BJ (cell line): ENCODE measurements around the gene ZSCAN1. TPM values are rescaled to one million over a fixed set of nuclear protein-coding genes. Genes with fewer than 3 reads are reported as not detected.

Source experiments
- CTCF ChIA-PET: fragments of 350-600 bp; formaldehyde crosslinking; extraction: SDS; loops from one replicate; lab custom pipeline; 2021; ENCODE audit warnings: antibody characterized with exemption, inconsistent platforms; lab: Yijun Ruan, JAX
- POLR2A ChIA-PET: fragments of 300-600 bp; sonication (Branson Sonifier 250); formaldehyde crosslinking; extraction: SDS; loops from one replicate; lab custom pipeline; 2021; ENCODE audit warnings: antibody characterized with exemption; lab: Charles Lee
- DNase-seq: peaks from one replicate; pipeline ENCODE4 v3.0.0-alpha.2; 2011; ENCODE audit warnings: low read depth
- H3K27me3 ChIP-seq: 2 replicates; pipeline ENCODE4 v1.6.0; 2011; ENCODE audit warnings: low read length; ENCODE audit not compliant: control insufficient read depth, insufficient read depth
- H3K36me3 ChIP-seq: 2 replicates; pipeline ENCODE4 v1.5.1; 2011; ENCODE audit warnings: low read length; ENCODE audit not compliant: control insufficient read depth, insufficient read depth
- H3K4me3 ChIP-seq: 2 replicates; pipeline ENCODE4 v1.5.1; 2011; ENCODE audit warnings: low read depth, mild to moderate bottlenecking, control low read depth, low read length
- CTCF ChIP-seq: IDR thresholded peaks from 2 replicates; pipeline ENCODE4 v1.5.1; 2011; ENCODE audit warnings: low read depth, mild to moderate bottlenecking, control low read depth, inconsistent platforms, low read length, moderate library complexity; ENCODE audit not compliant: insufficient read depth
- polyA plus RNA-seq: library from polyadenylated mRNA; depleted of rRNA; stranded (reverse); fragments of >200 nt; gene quantifications from 2 replicates; pipeline ENCODE4 v1.2.3, GENCODE V29; 2011

The ZSCAN1 gene
- polyA plus RNA-seq, 1 experiment: 0.10 TPM

- Histone ChIP-seq H3K4me3 (no peak overlapping the region), H3K27me3 (no peaks in the 10 kb centered on the region), H3K36me3 (no peaks in the 10 kb centered on the region)
- POLR2A ChIA-PET: no interaction called here
- no peak for DNase-seq
- TF ChIP-seq CTCF: no peak
- CTCF ChIA-PET: no interaction called here
These were observed 10.6 kb downstream of the ZSCAN1 start for GRCh38 chr19:58044391-58044790.

- ChIA-PET POLR2A (no interaction called here), CTCF (interaction anchor here (1.5 kb wide), 1 partner anchor 12 kb away, joined by 4 read pairs; no protein-coding TSS in a partner anchor)
- no peak for DNase-seq
- Histone ChIP-seq H3K4me3 (no peak overlapping the region), H3K36me3 (no peaks in the 10 kb centered on the region), H3K27me3 (no peaks in the 10 kb centered on the region)
- no peak for TF ChIP-seq CTCF
These were observed 11.1 kb downstream of the ZSCAN1 start for GRCh38 chr19:58044886-58045285.

- Histone ChIP-seq H3K27me3 (no peaks in the 10 kb centered on the region), H3K4me3 (no peak overlapping the region), H3K36me3 (no peaks in the 10 kb centered on the region)
- ChIA-PET CTCF (interaction anchor here (1.5 kb wide), 1 partner anchor 12 kb away, joined by 4 read pairs; no protein-coding TSS in a partner anchor), POLR2A (no interaction called here)
- TF ChIP-seq CTCF: no peak
- no peak for DNase-seq
These were observed 11.7 kb downstream of the ZSCAN1 start for GRCh38 chr19:58045411-58046050.

- POLR2A ChIA-PET: no interaction called here
- DNase-seq: no peak
- Histone ChIP-seq H3K36me3 (no peaks in the 10 kb centered on the region), H3K27me3 (no peaks in the 10 kb centered on the region), H3K4me3 (no peak overlapping the region)
- TF ChIP-seq CTCF: no peak
- CTCF ChIA-PET: no interaction called here
These were observed 13.0 kb downstream of the ZSCAN1 start for GRCh38 chr19:58046856-58047255.

- POLR2A ChIA-PET: no interaction called here
- TF ChIP-seq CTCF: no peak
- CTCF ChIA-PET: no interaction called here
These were observed 13.8 kb downstream of the ZSCAN1 start for GRCh38 chr19:58047672-58048071.

More at GRCh38 chr19:58047672-58048071, 13.8 kb downstream of the ZSCAN1 start:
- H3K36me3 ChIP-seq: no peaks in the 10 kb centered on the region
- DNase-seq: no peak
- no peaks in the 10 kb centered on the region for H3K27me3 ChIP-seq
- no peak overlapping the region for H3K4me3 ChIP-seq
